D341Med (cell line): ENCODE data around the gene SLC16A3.
A peak's percentile ranks its signal among the peaks of the same experiment; 100 is the strongest.

Experiments
- DNase-seq: peaks from one replicate; pipeline ENCODE4 v3.0.0; 2012; ENCODE audit warnings: low spot score

SLC16A3 gene

DNA sequence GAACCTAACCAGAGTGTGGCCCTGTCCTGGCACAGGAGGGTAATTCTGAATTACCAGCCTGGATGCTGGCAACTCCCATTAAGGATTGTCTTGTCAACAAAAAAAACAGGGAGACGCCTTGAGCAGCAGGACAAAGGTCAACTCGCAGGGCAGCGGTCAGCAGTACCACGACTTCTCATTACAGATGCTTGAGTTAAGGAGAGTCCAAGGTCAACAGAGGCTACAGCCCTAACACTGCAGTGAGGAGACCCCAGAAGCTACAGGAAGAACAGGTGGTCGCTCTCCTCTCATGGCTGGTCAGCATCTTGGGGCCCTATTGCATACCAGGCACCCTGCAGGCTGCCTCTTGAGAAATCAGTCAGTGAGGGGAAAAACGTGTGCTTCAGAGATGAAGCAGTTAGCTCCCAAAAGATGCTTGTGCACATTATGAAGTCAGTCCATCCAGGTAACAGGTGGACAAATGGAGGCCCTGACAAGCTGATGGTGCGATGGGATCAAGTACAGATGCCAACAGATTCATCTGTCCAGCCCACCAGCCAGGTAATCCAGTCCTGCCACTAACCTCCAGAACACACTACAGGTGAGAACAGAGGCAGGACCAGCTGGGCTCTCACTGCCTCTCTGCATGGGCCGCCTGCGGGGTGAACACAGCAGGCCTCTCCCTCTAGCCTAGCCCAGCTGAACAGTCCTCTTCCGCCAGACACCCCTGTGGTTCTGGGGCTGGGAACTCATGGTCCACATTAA, 40.5 kb downstream of the SLC16A3 start:
- DNase-seq: no peak

DNA sequence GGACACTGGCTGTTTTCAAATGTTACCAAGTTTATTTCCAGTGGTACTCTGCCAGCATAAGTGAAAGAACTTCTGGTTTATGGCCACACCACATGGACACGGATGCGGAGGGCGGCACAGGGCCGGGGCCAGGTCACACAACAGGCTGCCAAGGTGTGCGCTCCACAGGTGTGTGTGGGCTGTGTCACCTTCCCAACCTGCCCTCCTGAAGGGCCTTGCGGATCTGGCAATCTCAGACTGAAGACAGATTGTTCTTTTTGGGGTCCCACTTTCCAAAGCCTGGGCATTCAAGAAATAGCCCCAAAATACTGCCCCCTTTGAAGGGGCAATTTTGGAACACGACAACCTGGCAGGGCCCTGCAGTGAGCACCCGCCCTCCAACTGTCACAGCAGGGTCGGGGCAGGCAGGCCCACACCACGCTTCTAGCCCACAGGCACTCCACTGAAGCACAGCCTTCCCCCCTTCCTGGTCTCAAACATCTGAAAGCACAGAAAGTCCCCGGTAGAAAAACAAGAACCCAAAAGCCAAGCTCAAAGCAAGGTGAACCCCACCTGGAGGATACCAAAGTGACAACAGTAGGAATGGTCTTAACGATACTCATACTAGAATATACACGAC, 41.1 kb downstream of the SLC16A3 start:
- DNase-seq: no peak

DNA sequence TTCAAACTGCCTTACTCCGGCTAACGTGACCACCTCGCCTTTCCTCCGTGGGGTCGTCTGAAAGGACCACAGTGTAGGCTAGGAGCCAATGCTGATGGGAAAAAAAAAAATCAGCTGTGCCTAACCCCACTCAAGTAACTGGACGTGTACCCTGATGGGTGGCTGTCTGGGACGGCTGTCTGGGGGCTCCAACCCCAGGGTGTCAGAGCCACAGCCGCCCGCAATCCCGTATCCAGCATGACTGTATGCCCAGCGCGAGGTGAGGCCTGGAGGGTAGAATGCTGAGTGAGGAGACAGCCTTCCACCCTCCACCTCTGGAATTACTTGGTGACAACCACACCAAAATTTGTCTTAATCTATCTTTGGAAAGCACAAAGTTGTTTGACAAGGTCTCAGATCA, 41.8 kb downstream of the SLC16A3 start:
- DNase-seq: no peak

- no peak for DNase-seq
These were observed 42.6 kb downstream of the SLC16A3 start for GRCh38 chr17:82271401-82271800.

GRCh38 chr17:82272495-82273326, 43.9 kb downstream of the SLC16A3 start:
- DNase-seq: peak; percentile 74

GRCh38 chr17:82273327-82274133, 44.7 kb downstream of the SLC16A3 start, which contains the start of gene CSNK1D:
Gene CSNK1D (minus strand): TSS chr17:82273700. CDS start chr17:82273381, 319 bp downstream.
- peak; percentile 100 for DNase-seq

GRCh38 chr17:82274134-82275020, 45.5 kb downstream of the SLC16A3 start:
- DNase-seq: no peak

- no peak for DNase-seq
These were observed 46.5 kb downstream of the SLC16A3 start for GRCh38 chr17:82275326-82275725.

DNA sequence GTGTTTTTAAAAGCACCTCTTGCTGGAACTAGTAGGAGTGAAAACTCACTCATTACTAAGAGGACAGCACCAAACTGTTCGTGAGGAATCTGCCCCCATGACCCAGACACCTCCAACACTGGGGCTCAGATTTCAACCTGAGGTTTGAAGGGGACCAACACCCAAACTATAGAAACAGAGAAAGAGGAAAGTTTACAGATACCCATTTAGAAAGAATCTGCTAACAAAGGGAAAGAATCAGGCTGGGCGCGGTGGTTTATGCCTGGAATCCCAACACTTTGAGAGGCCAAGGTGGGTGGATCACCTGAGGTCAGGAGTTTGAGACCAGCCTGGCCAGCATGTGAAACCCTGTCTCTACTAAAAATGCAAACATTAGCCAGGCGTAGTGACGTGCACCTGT, 48.1 kb downstream of the SLC16A3 start:
- DNase-seq: no peak

GRCh38 chr17:82277851-82278250, 49.0 kb downstream of the SLC16A3 start:
- peak; percentile 73 for DNase-seq

GRCh38 chr17:82278308-82278707, 49.5 kb downstream of the SLC16A3 start:
- DNase-seq: no peak

GRCh38 chr17:82278786-82279391, 50.0 kb downstream of the SLC16A3 start:
- DNase-seq: no peak

GRCh38 chr17:82280537-82280936, 51.7 kb downstream of the SLC16A3 start:
- no peak for DNase-seq

DNA sequence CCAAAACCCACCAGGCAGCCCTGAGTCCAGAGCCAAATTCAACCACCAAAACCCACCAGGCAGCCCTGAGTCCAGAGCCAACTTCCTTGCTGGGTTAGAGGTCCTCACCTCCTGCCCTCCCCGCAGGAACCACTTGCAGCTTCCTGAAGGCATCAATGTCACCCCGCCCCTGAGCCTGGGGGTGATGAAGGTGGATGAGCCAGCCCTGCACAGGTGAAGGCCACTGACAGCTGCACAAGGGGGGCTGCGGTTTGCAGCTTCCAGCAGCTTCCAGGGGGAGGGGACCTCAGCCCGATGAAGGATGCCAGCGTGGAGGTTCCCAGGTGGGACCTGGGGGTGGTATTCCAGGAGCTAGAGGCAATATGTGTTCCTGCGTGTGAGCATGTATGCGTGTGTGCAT, 52.2 kb downstream of the SLC16A3 start:
- no peak for DNase-seq

- no peak for DNase-seq
These were observed 52.8 kb downstream of the SLC16A3 start for GRCh38 chr17:82281502-82282238.

DNA sequence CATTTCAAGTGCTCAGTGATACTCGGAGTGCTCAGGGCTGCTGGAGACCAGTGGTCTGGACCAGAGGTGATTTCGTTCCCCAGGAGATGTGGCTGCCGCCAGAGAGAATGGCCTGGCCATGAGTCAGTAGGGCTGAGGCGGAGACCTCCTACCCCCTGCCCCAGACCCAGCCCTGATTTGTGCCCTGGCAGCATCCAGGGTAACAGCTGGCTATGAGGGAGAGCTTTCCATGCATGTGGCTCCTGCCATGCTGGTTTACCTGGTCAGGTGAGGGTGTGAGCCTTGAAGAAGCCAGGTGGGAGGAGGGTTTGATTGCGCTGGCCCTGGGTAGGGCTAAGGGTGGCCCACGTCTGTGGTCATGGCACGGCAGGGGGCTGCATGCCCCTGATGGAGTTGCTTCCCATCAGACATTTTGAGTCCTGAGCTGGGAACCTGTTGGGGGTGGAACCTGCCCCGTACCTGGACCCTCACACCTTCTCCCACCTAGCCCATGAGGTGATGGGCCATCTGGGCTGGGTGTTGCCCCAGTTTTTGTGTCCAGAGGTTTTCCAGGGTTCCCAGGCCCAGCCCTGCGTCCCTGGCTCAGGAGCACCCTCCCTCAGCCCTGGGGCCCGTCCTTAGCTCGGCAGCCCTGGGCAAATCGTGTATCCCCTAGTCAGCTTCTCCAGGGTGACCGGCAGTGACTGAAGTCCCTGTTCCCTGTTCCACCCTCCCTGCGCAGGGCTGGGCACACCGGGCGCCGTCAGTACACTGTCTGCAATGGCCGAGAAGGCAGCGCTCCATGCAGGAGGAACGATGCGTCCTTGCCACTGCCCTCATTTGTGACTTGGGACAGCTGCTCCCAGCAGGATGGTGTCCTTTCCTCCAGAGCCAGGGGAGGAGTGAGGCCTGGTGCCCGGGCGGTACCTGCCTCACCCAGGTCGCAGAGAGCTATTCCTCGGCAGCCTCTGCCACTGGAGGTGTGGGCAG, 53.7 kb downstream of the SLC16A3 start:
- no peak for DNase-seq

- DNase-seq: no peak
These were observed 54.4 kb downstream of the SLC16A3 start for GRCh38 chr17:82283208-82283749.

GRCh38 chr17:82285141-82285540, 56.3 kb downstream of the SLC16A3 start:
- no peak for DNase-seq
